ENCODE results near the gene GABRD.

The GABRD gene

DNA sequence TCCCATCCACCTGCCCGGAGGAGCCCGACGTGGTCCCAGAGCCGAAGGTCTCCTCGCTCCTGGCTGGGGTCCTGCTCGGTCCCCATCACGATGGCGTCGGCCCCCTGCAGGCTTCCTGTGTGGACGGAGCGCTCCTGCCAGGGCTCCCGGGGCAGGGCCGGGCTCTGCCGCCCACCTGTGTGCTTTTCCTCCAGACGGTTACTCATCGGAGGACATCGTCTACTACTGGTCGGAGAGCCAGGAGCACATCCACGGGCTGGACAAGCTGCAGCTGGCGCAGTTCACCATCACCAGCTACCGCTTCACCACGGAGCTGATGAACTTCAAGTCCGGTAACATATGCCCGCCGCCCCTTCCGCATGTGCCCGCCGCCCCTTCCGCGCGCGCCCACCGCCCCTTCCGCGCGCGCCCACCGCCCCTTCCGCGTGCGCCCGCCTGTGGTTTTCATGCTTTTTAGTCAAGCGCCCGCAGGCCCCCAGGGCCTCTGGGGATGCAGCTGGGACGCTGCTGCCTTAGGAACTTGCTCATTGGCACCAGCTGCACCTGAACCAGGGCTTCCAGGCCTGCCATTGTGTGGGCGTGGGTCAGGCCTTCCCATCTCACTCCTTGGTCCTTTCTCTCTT lies 8.9 kb downstream of the GABRD start:
- DNase-seq (ENCODE audit: extremely low read depth, insufficient read length), result no peak
- Histone ChIP-seq H3K27me3 (replicated peaks; ENCODE audit: control insufficient read depth, insufficient read depth, low read length) (no peaks in the 10 kb centered on the region; the same call in 1 of the 2 replicates), H3K4me3 (replicated peaks; ENCODE audit: low read depth, low read length) (no peak overlapping the region), H3K36me3 (ENCODE audit: control insufficient read depth, insufficient read depth, low read length) (no peaks in the 10 kb centered on the region)
- TF ChIP-seq, protein P1, sequence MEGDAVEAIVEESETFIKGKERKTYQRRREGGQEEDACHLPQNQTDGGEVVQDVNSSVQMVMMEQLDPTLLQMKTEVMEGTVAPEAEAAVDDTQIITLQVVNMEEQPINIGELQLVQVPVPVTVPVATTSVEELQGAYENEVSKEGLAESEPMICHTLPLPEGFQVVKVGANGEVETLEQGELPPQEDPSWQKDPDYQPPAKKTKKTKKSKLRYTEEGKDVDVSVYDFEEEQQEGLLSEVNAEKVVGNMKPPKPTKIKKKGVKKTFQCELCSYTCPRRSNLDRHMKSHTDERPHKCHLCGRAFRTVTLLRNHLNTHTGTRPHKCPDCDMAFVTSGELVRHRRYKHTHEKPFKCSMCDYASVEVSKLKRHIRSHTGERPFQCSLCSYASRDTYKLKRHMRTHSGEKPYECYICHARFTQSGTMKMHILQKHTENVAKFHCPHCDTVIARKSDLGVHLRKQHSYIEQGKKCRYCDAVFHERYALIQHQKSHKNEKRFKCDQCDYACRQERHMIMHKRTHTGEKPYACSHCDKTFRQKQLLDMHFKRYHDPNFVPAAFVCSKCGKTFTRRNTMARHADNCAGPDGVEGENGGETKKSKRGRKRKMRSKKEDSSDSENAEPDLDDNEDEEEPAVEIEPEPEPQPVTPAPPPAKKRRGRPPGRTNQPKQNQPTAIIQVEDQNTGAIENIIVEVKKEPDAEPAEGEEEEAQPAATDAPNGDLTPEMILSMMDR (IDR thresholded peaks at IDR 0.05; ENCODE audit: insufficient read depth, low read length, poor library complexity, severe bottlenecking), result no peak

DNA sequence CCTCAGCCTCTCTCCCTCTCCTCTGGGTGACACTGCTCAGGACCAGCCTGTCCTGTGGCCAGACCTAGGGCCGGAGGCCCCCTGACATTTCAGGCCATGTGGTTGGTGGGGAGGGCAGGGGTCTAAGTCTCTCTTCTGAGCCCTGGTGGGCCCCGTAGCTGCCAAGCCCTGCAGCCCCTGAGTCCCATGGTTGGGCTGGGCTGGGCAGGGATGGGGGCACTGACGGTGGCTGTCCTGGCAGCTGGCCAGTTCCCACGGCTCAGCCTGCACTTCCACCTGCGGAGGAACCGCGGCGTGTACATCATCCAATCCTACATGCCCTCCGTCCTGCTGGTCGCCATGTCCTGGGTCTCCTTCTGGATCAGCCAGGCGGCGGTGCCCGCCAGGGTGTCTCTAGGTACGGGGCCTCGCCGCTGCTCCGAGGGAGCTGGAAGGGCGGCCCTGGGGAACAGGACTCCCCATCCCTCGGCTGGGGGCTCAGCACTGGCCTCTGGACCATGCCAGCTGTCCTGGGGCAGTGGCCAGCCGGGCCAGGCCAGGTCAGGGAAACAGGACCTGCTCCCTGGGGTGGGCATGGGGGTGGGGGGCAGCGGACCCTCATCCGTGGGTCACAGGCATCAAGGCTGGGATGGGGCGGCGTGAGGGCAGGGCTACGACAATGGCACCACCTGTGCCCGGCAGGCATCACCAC lies 9.9 kb downstream of the GABRD start:
- Histone ChIP-seq H3K36me3 (ENCODE audit: control insufficient read depth, insufficient read depth, low read length) (no peaks in the 10 kb centered on the region), H3K27me3 (replicated peaks; ENCODE audit: control insufficient read depth, insufficient read depth, low read length) (no peaks in the 10 kb centered on the region; the same call in 1 of the 2 replicates), H3K4me3 (replicated peaks; ENCODE audit: low read depth, low read length) (no peak overlapping the region)
- TF ChIP-seq, protein P1 (IDR thresholded peaks at IDR 0.05; ENCODE audit: insufficient read depth, low read length, poor library complexity, severe bottlenecking), result no peak
- DNase-seq (ENCODE audit: extremely low read depth, insufficient read length), result no peak

DNA sequence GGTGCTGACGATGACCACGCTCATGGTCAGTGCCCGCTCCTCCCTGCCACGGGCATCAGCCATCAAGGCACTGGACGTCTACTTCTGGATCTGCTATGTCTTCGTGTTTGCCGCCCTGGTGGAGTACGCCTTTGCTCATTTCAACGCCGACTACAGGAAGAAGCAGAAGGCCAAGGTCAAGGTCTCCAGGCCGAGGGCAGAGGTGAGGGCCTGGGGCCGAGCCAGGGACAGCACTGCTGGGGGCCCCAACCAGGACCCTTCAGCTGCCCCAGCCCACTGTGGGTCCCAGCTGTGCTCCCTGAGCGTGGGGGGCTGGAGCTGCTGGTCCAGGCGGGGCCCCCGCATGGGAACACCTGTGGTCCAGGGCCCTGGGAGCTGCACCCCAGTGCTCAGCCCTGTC lies 10.4 kb downstream of the GABRD start:
- Histone ChIP-seq H3K27me3 (replicated peaks; ENCODE audit: control insufficient read depth, insufficient read depth, low read length) (no peaks in the 10 kb centered on the region; the same call in 1 of the 2 replicates), H3K36me3 (ENCODE audit: control insufficient read depth, insufficient read depth, low read length) (no peaks in the 10 kb centered on the region), H3K4me3 (replicated peaks; ENCODE audit: low read depth, low read length) (no peak overlapping the region)
- DNase-seq (ENCODE audit: extremely low read depth, insufficient read length), result no peak
- TF ChIP-seq, protein P1 (IDR thresholded peaks at IDR 0.05; ENCODE audit: insufficient read depth, low read length, poor library complexity, severe bottlenecking), result no peak

DNA sequence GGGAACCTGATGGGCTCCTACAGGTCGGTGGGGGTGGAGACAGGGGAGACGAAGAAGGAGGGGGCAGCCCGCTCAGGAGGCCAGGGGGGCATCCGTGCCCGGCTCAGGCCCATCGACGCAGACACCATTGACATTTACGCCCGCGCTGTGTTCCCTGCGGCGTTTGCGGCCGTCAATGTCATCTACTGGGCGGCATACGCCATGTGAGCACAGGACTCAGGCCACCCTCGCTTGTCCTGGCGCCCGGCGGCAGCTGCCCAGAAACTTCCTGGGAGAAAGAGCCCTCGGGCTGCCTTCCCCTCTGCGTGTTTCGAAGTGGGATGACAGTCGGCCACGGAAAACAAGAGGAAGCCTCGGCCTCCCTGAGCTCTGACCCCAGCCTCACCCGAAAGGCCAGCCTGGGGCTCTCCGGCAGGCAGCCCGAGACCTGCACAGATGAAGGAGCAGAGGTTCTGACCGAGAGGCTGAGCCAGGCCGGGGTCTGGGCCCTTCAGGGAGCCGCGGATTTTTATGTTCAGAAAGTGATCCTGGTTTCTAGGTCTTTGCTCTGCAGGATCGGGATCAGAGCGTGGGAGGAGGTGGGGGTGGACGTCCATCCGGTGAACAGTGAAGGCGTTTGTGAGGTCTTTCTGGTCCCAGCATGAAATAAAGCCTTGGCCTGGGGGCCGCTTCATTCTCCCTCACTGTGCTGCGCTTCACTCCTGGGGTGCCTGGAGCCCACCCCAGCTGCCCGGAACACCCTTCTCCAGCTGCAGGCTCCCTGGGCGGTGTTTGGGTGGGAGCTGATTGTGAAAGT lies 11.1 kb downstream of the GABRD start:
- DNase-seq (ENCODE audit: extremely low read depth, insufficient read length), result no peak
- TF ChIP-seq, protein P1 (IDR thresholded peaks at IDR 0.05; ENCODE audit: insufficient read depth, low read length, poor library complexity, severe bottlenecking), result no peak

DNA sequence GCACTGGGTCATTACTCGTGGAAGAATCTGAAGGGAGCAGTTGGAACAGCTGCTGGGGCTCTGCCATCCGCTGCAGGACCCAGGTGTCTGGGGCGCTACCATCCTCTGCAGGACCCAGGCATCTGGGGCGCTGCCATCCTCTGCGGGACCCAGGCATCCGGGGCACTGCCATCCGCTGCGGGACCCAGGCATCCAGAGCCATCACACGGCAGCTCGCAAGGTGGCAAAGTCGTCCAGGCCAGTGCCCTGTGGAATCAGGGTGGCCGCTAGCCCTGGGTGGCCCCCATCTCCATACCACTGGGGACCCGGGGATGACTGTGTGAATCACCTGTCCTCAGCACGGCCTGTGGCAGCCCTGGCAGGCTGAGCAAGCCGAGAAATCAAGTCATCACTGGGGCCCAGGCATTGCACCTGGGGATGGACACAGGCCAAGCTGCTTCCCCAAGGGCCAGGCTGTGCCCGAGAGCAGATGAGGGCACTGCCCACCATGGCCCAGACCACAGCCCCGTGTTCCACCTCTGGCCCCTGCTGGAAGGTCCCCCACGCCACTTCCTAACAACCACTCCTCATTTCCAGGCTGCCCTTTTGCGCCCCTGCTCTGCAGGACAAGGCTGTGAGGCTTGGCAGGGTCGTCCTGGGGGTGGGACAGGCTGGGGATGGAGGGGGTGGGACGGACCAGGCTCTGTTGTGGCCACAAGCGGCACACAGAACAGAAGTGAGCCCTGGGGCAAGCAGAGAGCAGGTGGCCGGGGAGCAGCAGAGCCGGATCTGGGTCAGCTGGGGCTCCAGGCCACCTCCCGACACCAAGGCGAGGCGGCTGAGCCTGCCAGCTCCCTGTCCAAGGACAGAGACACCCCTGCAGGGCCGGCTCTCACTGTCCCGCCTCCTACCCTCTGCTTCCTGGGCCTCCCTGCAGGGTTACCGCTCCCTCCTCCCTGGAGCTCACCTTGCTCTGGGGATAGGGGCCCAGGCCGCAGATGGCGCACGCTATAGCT lies 12.7 kb downstream of the GABRD start:
- no peak for DNase-seq (ENCODE audit: extremely low read depth, insufficient read length)
- H3K36me3 ChIP-seq (ENCODE audit: control insufficient read depth, insufficient read depth, low read length), result no peaks in the 10 kb centered on the region
- H3K27me3 ChIP-seq (replicated peaks; ENCODE audit: control insufficient read depth, insufficient read depth, low read length), result no peaks in the 10 kb centered on the region; the same call in 1 of the 2 replicates
- TF ChIP-seq, protein P1 (IDR thresholded peaks at IDR 0.05; ENCODE audit: insufficient read depth, low read length, poor library complexity, severe bottlenecking), result no peak
- H3K4me3 ChIP-seq (replicated peaks; ENCODE audit: low read depth, low read length), result no peak overlapping the region

More for the DNA sequence above, 11.1 kb downstream of the GABRD start:
- Histone ChIP-seq H3K36me3 (ENCODE audit: control insufficient read depth, insufficient read depth, low read length) (no peaks in the 10 kb centered on the region), H3K4me3 (replicated peaks; ENCODE audit: low read depth, low read length) (no peak overlapping the region), H3K27me3 (replicated peaks; ENCODE audit: control insufficient read depth, insufficient read depth, low read length) (no peaks in the 10 kb centered on the region; the same call in 1 of the 2 replicates)

Measured in GM06990 (cell line).